SK-N-MC (cell line): ENCODE measurements around the gene SZRD1.

ENCODE experiments used
- EZH2 ChIP-seq: fragments of 200-600 bp; sonication (generic); IDR thresholded peaks from one replicate; pipeline ENCODE4 v1.6.1; 2017; ENCODE audit warnings: antibody characterized with exemption
- POLR2AphosphoS5 ChIP-seq: IDR thresholded peaks from 2 replicates; pipeline ENCODE4 v1.6.1; 2012; ENCODE audit warnings: mild to moderate bottlenecking, low read depth, low read length, borderline replicate concordance

- TF ChIP-seq EZH2: no peak
- no peak for TF ChIP-seq POLR2AphosphoS5
These were observed 79.1 kb downstream of the SZRD1 start for GRCh38 chr1:16446116-16446515.
